Endodermal cell (in vitro differentiated cells): Measurements from ENCODE around the gene C1GALT1. TPM values are rescaled to one million over a fixed set of nuclear protein-coding genes. Genes with fewer than 3 reads are reported as not detected.
A peak's percentile ranks its signal among the peaks of the same experiment; 100 is the strongest.

Experiments
- DNase-seq: peaks from one replicate; pipeline ENCODE4 v3.0.0-alpha.2; 2017
- H3K27ac ChIP-seq: 2 replicates; pipeline ENCODE4 v1.5.1; 2013; ENCODE audit warnings: mild to moderate bottlenecking, low read depth, low read length, moderate library complexity
- H3K27me3 ChIP-seq: 2 replicates; pipeline ENCODE4 v1.6.1; 2013; ENCODE audit warnings: mild to moderate bottlenecking, low read length, moderate library complexity; ENCODE audit not compliant: insufficient read depth, control insufficient read depth, poor library complexity, severe bottlenecking
- H3K36me3 ChIP-seq: 2 replicates; pipeline ENCODE4 v1.7.0; 2013; ENCODE audit warnings: mild to moderate bottlenecking, low read length, moderate library complexity; ENCODE audit not compliant: control insufficient read depth, insufficient read depth
- H3K4me1 ChIP-seq: one replicate; pipeline ENCODE4 v1.7.0; 2013; ENCODE audit warnings: low read length; ENCODE audit not compliant: control insufficient read depth, insufficient read depth
- H3K4me3 ChIP-seq: 2 replicates; pipeline ENCODE4 v1.5.1; 2013; ENCODE audit warnings: mild to moderate bottlenecking, low read length, moderate library complexity
- H3K9ac ChIP-seq: 2 replicates; pipeline ENCODE4 v1.6.1; 2013; ENCODE audit warnings: mild to moderate bottlenecking, low read length, moderate library complexity; ENCODE audit not compliant: poor library complexity, severe bottlenecking; ENCODE audit errors: extremely low read depth
- H3K9me3 ChIP-seq: 2 replicates; pipeline ENCODE4 v1.6.1; 2013; ENCODE audit warnings: mild to moderate bottlenecking, low read length, moderate library complexity; ENCODE audit not compliant: control insufficient read depth
- H3K27ac Mint-ChIP-seq: 2 replicates; pipeline ENCODE4 v1.8.0; 2020; ENCODE audit warnings: mixed read lengths
- H3K27me3 Mint-ChIP-seq: 2 replicates; pipeline ENCODE4 v1.8.0; 2021; ENCODE audit warnings: mild to moderate bottlenecking, mixed read lengths; ENCODE audit not compliant: insufficient read depth
- H3K36me3 Mint-ChIP-seq: 2 replicates; pipeline ENCODE4 v1.8.0; 2020; ENCODE audit warnings: low read depth, mixed read lengths
- H3K4me1 Mint-ChIP-seq: 2 replicates; pipeline ENCODE4 v1.8.0; 2020; ENCODE audit warnings: mixed read lengths
- H3K4me3 Mint-ChIP-seq: 2 replicates; pipeline ENCODE4 v1.8.0; 2020; ENCODE audit warnings: mild to moderate bottlenecking, moderate library complexity, mixed read lengths
- H3K9me3 Mint-ChIP-seq: 2 replicates; pipeline ENCODE4 v1.8.0; 2020; ENCODE audit warnings: mild to moderate bottlenecking, mixed read lengths
- CTCF ChIP-seq: fragments of 200-600 bp; sonication (generic); conservative IDR thresholded peaks from 2 replicates; pipeline ENCODE4 v1.5.0; 2021; ENCODE audit warnings: antibody characterized with exemption, mild to moderate bottlenecking
- WGBS, 2 experiments: methylation state at CpG; one replicate each; pipeline versions ENCODE4 v1.1.5 to v1.1.7; 2013; ENCODE audit warnings: missing lambda C conversion rate in 2 of 2, mixed read lengths in 1 of 2; ENCODE audit not compliant: insufficient coverage in 1 of 2, insufficient read length in 1 of 2; 5-methylcytosine and 5-hydroxymethylcytosine counted together
- total RNA-seq, 2 donors: library from RNA; stranded (reverse); fragmentation: NEBNext Ultra II Directional in 1 of 2; extraction: Animal tissue kit (Norgen Biotek cat#: 25700) in 1 of 2; gene quantifications; 2 replicates in 1 of 2; 3 replicates in 1 of 2; pipeline ENCODE4 v1.2.1, GENCODE V29; 2021

The C1GALT1 gene
- total RNA-seq, 2 donors from 2014 or later = 65.7 to 132 TPM

GRCh38 chr7:7221599-7222038 is 39.3 kb downstream of the C1GALT1 start:
- H3K4me1 ChIP-seq = no peaks in the 10 kb centered on the region
- Mint-ChIP-seq H3K4me3 (no peak overlapping the region), H3K27ac (peak overlapping the region; percentile 17), H3K9me3 (peaks cover 4% of the 10 kb centered on the region), H3K36me3 (peaks cover 35% of the 10 kb centered on the region), H3K27me3 (no peaks in the 10 kb centered on the region), H3K4me1 (peaks cover 13% of the 10 kb centered on the region)
- no peak for DNase-seq
- H3K36me3 ChIP-seq = peaks cover 93% of the 10 kb centered on the region
- no peak overlapping the region for H3K9ac ChIP-seq
- H3K27ac ChIP-seq = no peak overlapping the region
- no peak for TF ChIP-seq CTCF
- no peaks in the 10 kb centered on the region for H3K27me3 ChIP-seq
- WGBS, 2 experiments = 90 to 93% methylated on average over 2 of the region's 2 CpGs
- no peak overlapping the region for H3K4me3 ChIP-seq
- H3K9me3 ChIP-seq = peaks cover 25% of the 10 kb centered on the region

GRCh38 chr7:7223250-7223649 is 40.9 kb downstream of the C1GALT1 start:
- H3K9me3 Mint-ChIP-seq = peaks cover 4% of the 10 kb centered on the region
- H3K27me3 Mint-ChIP-seq = no peaks in the 10 kb centered on the region
- no peaks in the 10 kb centered on the region for H3K27me3 ChIP-seq
- peaks cover 15% of the 10 kb centered on the region for H3K9me3 ChIP-seq
- H3K4me1 Mint-ChIP-seq = peaks cover 13% of the 10 kb centered on the region
- DNase-seq = no peak
- no peak overlapping the region for H3K4me3 ChIP-seq
- no peak overlapping the region for H3K27ac ChIP-seq
- H3K4me3 Mint-ChIP-seq = no peak overlapping the region
- H3K27ac Mint-ChIP-seq = no peak overlapping the region
- H3K36me3 ChIP-seq = peaks cover 88% of the 10 kb centered on the region
- no peak overlapping the region for H3K9ac ChIP-seq
- H3K4me1 ChIP-seq = no peaks in the 10 kb centered on the region
- TF ChIP-seq CTCF = no peak
- WGBS, 2 experiments = 86 to 92% methylated on average over 1 to 2 of the region's 2 CpGs
- peaks cover 20% of the 10 kb centered on the region for H3K36me3 Mint-ChIP-seq

GRCh38 chr7:7226407-7226806 is 44.1 kb downstream of the C1GALT1 start:
- H3K4me3 Mint-ChIP-seq = no peak overlapping the region
- DNase-seq = no peak
- peaks cover 25% of the 10 kb centered on the region for H3K9me3 ChIP-seq
- H3K4me1 Mint-ChIP-seq = peaks cover 9% of the 10 kb centered on the region
- H3K27me3 ChIP-seq = no peaks in the 10 kb centered on the region
- H3K36me3 Mint-ChIP-seq = peaks cover 19% of the 10 kb centered on the region
- no peak overlapping the region for H3K27ac ChIP-seq
- H3K9me3 Mint-ChIP-seq = peaks cover 13% of the 10 kb centered on the region
- no peak for TF ChIP-seq CTCF
- no peak overlapping the region for H3K4me3 ChIP-seq
- H3K4me1 ChIP-seq = no peaks in the 10 kb centered on the region
- no peak overlapping the region for H3K27ac Mint-ChIP-seq
- 93 to 100% methylated on average over 3 to 5 of the region's 5 CpGs for WGBS, 2 experiments
- H3K27me3 Mint-ChIP-seq = no peaks in the 10 kb centered on the region
- peaks cover 87% of the 10 kb centered on the region for H3K36me3 ChIP-seq
- no peak overlapping the region for H3K9ac ChIP-seq
